Measurements from ENCODE around the gene FBXO36. TPM values are rescaled to one million over a fixed set of nuclear protein-coding genes. Genes with fewer than 3 reads are reported as not detected.
"Not testable (repeated sequence)": the region's sequence is repeated elsewhere in the genome, so short reads cannot be mapped to it uniquely, and the experiment has no call there.

FBXO36 gene
- total RNA-seq, 1 donor from 2014 or later: 0.58 TPM

DNA sequence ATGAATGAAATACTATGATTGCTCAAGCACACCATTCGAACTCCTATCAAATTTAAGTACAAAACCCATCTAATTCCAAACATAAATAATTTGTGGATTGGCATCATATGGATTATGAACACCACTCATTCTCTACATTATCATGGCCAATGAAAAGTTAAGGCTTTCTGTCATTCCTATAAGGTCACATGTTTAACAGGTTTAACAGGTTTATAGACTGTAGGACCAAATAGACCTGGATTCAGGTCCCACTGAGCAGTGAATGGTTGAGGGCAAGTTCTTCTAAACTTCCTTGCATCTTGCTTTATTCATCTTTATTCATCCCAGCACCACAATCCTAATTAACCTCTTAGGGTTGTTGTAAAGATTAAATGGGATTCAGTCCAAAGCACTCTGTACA lies 33.4 kb downstream of the FBXO36 start:
- intact Hi-C loops (cut with micrococcal nuclease): no loop called here
- TF ChIP-seq, protein P1, sequence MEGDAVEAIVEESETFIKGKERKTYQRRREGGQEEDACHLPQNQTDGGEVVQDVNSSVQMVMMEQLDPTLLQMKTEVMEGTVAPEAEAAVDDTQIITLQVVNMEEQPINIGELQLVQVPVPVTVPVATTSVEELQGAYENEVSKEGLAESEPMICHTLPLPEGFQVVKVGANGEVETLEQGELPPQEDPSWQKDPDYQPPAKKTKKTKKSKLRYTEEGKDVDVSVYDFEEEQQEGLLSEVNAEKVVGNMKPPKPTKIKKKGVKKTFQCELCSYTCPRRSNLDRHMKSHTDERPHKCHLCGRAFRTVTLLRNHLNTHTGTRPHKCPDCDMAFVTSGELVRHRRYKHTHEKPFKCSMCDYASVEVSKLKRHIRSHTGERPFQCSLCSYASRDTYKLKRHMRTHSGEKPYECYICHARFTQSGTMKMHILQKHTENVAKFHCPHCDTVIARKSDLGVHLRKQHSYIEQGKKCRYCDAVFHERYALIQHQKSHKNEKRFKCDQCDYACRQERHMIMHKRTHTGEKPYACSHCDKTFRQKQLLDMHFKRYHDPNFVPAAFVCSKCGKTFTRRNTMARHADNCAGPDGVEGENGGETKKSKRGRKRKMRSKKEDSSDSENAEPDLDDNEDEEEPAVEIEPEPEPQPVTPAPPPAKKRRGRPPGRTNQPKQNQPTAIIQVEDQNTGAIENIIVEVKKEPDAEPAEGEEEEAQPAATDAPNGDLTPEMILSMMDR (IDR thresholded peaks at IDR 0.05; ENCODE audit: borderline replicate concordance): no peak

DNA sequence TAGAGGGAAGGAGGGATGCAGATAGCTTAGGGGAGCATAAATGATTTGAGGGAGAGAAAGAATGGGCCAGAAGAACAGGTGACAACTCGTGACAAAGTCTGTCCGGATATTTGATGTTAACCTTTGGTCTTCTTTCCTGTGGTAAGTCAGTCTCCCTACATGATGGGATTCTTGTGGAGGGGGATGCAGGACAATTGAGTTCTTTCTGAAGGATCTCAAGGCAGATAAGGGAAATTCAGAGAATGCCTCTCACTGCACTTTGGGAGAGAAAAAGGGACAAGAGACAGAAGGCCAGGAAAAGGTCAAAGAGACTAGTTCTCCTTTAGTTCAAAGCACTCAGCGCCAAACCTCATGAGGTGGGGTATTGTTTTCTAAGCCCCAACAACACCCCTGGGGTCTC lies 34.2 kb downstream of the FBXO36 start:
- H3K4me3 ChIP-seq: no peak overlapping the region
- TF ChIP-seq, protein P1 (IDR thresholded peaks at IDR 0.05; ENCODE audit: borderline replicate concordance): no peak
- intact Hi-C loops (cut with micrococcal nuclease): no loop called here
- no peaks in the 10 kb centered on the region for H3K9me3 ChIP-seq (replicated peaks)
- H3K4me1 ChIP-seq: no peaks in the 10 kb centered on the region
- DNase-seq: no peak
- H3K27me3 ChIP-seq (ENCODE audit: low read depth): no peaks in the 10 kb centered on the region
- H3K36me3 ChIP-seq: no peaks in the 10 kb centered on the region
- no peak overlapping the region for H3K27ac ChIP-seq (replicated peaks)

More for the DNA sequence above, 33.4 kb downstream of the FBXO36 start:
- H3K27ac ChIP-seq (replicated peaks): no peak overlapping the region
- H3K27me3 ChIP-seq (ENCODE audit: low read depth): no peaks in the 10 kb centered on the region
- H3K36me3 ChIP-seq: no peaks in the 10 kb centered on the region
- DNase-seq: no peak
- H3K4me1 ChIP-seq: no peaks in the 10 kb centered on the region
- H3K4me3 ChIP-seq: no peak overlapping the region
- no peaks in the 10 kb centered on the region for H3K9me3 ChIP-seq (replicated peaks)

DNA sequence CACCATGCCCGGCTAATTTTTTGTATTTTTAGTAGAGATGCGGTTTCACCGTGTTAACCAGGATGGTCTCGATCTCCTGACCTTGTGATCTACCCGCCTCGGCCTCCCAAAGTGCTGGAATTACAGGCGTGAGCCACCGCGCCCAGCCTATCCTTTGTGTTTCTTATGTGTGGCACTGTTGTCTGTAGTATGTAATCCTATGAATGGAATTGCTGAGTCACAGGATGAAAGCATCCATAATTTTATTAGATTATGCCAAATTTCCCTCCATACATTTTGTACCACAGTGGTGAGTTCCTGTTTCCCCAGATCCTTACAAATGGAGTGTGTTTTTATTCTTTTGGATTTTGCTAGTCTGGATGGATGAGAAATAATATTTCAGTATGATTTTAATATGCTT lies 41.3 kb downstream of the FBXO36 start:
- H3K4me3 ChIP-seq; H3K27ac ChIP-seq (replicated peaks); DNase-seq; intact Hi-C loops (cut with micrococcal nuclease); H3K9me3 ChIP-seq (replicated peaks); H3K36me3 ChIP-seq; H3K27me3 ChIP-seq (ENCODE audit: low read depth); H3K4me1 ChIP-seq: not testable (repeated sequence)

DNA sequence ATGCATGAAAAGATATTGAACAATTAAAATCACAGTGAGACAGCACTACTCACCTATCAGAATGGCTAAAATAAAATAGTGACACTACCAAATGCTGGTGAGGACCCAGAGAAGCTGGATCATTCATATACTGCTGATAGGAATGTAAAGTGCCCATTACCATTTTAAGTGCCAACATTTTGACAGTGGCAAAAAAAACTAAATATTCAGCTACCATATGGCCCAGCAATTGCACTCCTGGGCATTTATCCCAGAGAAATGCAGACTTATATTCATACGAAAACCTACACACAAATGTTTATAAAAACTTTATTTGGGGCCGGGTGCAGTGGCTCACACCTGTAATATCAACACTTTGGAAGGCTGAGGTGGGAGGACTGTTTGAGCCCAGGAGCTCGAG lies 47.6 kb downstream of the FBXO36 start:
- TF ChIP-seq, protein P1 (IDR thresholded peaks at IDR 0.05; ENCODE audit: borderline replicate concordance): no peak
- Histone ChIP-seq H3K27ac (replicated peaks) (no peak overlapping the region), H3K9me3 (replicated peaks) (no peaks in the 10 kb centered on the region), H3K4me1 (peaks cover 9% of the 10 kb centered on the region), H3K4me3 (no peak overlapping the region), H3K27me3 (ENCODE audit: low read depth) (no peaks in the 10 kb centered on the region), H3K36me3 (no peaks in the 10 kb centered on the region)
- no peak for DNase-seq
- intact Hi-C loops (cut with micrococcal nuclease): no loop called here

DNA sequence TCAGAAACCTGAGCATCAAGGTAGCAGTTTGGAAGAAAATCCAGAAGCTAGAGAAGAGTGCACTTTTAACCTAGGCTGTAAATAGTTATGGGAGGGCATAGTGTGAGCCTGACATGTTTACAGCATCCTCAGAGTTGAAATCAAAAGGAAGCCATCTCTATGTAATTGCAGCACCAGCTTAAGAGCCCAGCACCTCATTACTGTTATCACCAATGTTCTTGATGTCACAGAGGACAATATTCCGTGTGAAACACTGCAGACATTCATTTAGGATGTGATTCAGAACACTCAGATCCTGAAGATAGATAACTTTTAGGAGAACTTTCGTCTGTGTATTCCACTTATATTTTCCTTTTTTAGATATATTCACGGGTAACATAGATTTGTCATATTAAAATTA lies 48.1 kb downstream of the FBXO36 start:
- DNase-seq: no peak
- TF ChIP-seq, protein P1 (IDR thresholded peaks at IDR 0.05; ENCODE audit: borderline replicate concordance): no peak
- no peaks in the 10 kb centered on the region for H3K36me3 ChIP-seq
- peaks cover 9% of the 10 kb centered on the region for H3K4me1 ChIP-seq
- no peaks in the 10 kb centered on the region for H3K27me3 ChIP-seq (ENCODE audit: low read depth)
- H3K4me3 ChIP-seq: no peak overlapping the region
- no peaks in the 10 kb centered on the region for H3K9me3 ChIP-seq (replicated peaks)
- intact Hi-C loops (cut with micrococcal nuclease): no loop called here
- no peak overlapping the region for H3K27ac ChIP-seq (replicated peaks)

DNA sequence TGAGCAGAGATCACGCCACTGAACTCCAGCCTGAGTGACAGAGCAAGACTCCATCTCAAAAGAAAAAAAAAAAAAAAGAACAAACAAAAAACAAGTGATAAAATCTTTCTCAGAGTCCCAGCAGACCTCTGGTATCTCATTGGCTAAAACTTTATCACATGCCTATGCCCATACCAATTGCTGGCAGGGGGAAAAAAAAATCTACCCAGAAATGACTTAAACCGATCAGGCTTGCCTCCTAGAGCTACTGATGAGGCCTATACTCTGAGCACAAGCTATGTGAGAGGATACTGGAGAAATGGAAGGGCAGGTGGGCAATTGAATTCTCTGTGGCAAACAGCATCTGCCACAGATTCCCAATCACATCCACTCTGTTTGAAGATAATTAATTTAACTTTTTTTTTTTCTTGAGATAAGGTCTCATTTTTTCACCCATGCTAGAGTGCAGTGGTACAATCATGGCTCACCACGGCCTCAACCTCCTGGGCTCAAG lies 49.0 kb downstream of the FBXO36 start:
- no peak overlapping the region for H3K27ac ChIP-seq (replicated peaks)
- TF ChIP-seq, protein P1 (IDR thresholded peaks at IDR 0.05; ENCODE audit: borderline replicate concordance): no peak
- H3K36me3 ChIP-seq: no peaks in the 10 kb centered on the region
- no peaks in the 10 kb centered on the region for H3K27me3 ChIP-seq (ENCODE audit: low read depth)
- H3K4me1 ChIP-seq: peaks cover 9% of the 10 kb centered on the region
- H3K9me3 ChIP-seq (replicated peaks): no peaks in the 10 kb centered on the region
- H3K4me3 ChIP-seq: no peak overlapping the region
- intact Hi-C loops (cut with micrococcal nuclease): no loop called here
- no peak for DNase-seq

Data from left ventricle myocardium inferior (tissue), 1 donor.